GM12872 (cell line): ENCODE measurements around the gene ENDOD1.

Experiments used
- TF ChIP-seq, protein P1 (sequence below): IDR thresholded peaks from 3 replicates; pipeline ENCODE4 v1.5.1; 2011; ENCODE audit warnings: low read depth, mild to moderate bottlenecking, low read length, moderate library complexity; ENCODE audit not compliant: insufficient read depth

Gene ENDOD1

DNA sequence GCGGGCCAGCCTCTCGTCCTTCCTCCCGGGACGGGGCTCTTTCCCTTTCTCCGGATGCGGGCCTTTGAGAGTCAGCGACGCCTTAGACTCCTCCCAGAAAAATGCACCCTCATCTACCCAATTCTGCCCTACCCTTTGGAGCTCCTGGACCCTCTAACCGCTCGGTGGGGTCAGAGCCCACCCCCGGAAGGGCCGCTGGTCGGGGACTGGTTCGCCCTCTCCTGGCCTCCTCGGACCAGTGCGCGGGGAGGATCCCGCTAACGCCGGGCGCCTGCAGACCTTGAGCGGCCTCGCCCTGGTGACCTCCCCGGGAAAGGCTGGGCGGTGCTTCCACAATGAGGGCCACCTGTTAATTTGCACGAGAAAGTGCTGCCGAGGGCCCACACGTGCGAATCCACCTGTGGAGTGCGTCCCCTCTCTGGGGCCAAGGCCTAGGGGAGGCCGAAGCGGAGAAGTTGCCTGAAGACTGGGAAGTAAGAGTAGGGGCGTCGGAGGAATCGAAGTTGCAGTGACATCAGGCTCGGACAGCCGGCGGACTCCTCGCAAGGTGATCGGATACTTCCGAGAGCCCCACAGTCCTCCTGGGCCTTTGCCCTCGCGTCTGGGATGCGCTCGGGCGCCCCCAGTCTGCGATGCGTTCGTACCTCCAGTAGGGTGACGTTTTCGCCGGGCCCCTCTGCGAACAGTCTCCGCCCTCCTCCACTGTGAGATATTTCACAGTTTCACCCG, 61.5 kb downstream of the ENDOD1 start:
- TF ChIP-seq, protein P1, sequence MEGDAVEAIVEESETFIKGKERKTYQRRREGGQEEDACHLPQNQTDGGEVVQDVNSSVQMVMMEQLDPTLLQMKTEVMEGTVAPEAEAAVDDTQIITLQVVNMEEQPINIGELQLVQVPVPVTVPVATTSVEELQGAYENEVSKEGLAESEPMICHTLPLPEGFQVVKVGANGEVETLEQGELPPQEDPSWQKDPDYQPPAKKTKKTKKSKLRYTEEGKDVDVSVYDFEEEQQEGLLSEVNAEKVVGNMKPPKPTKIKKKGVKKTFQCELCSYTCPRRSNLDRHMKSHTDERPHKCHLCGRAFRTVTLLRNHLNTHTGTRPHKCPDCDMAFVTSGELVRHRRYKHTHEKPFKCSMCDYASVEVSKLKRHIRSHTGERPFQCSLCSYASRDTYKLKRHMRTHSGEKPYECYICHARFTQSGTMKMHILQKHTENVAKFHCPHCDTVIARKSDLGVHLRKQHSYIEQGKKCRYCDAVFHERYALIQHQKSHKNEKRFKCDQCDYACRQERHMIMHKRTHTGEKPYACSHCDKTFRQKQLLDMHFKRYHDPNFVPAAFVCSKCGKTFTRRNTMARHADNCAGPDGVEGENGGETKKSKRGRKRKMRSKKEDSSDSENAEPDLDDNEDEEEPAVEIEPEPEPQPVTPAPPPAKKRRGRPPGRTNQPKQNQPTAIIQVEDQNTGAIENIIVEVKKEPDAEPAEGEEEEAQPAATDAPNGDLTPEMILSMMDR: peak; percentile 81

DNA sequence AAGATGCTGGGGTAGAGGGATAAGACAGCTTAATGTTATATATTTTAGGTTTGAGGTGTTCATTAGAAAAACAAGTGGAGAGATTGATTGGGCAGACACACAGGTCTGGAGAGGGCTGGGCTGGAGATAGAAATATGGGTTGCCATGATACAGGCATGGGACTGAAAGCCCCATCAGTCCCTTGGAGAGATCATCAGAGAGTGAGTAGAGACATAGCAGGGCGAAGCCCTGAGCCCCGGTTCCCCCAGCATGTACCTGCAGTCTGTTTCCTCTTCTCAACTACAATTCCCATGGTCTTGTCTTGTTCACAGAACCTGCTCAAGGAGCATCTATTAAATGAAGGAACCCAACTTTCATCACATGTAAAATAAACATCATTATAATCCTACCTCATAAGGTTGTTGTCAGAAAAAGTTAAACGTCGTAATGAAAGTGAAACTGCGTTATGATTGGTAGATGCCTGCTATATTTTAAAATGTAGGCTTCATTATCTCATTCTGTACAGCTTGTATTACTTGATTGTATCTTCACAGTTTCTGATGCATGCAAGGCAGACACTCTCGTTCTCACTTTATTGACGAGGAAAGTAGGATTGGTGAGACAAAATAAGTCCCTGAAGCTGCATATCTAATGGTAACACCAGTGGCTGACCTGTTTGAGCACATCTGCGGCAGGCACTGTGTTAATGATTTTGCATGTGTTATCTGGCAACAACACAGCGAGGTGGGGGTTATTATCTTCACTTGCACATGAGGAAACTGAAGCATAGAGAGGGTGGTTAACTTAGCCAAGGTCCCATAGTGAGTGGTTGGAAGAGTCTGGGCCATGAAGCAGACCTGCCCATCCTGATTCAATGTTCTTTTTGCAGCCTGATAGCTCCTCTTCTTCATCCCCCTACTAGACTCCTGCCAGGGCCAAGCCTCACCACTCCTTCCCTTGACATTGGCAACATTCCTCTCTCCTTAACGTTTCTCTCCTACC, 63.5 kb downstream of the ENDOD1 start:
- TF ChIP-seq, protein P1: no peak

DNA sequence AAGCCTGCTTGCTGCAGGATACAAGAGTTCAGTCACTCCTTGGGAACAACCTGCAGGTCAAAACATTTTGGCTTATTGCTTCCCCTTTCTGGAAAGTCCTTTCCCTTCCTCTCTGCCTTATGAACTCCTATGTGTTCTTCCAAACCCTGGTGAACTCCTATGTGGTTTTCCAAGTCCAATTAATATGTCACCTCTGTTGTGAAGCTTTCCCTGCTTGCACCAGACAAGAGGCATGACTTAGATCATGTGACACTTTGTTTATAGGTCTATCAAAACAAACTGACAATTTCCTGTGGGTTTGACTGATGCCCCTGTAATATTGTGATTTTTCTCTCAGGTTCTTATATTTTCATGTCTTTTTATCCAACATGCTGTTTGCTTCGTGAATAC, 64.2 kb downstream of the ENDOD1 start:
- TF ChIP-seq, protein P1: no peak

DNA sequence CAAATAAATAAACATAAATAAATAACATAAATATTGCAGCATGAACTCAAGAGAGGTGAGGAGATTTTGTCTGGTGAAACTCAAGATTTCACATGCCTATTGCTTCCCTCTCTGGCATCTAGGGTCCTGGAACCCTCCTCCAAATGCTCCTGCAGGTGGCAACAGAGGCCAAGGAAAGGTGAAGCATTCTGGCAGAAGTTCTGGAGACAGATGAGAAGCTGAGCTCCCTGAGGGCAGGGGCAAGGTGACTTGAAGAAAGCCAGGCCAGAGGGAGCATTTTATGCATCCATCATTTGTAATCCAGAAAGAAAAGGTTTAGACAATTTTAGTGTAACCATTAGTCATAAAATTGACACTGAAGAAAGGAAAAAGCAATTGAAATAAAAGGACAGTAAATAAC, 64.9 kb downstream of the ENDOD1 start:
- TF ChIP-seq, protein P1: peak; percentile 72

DNA sequence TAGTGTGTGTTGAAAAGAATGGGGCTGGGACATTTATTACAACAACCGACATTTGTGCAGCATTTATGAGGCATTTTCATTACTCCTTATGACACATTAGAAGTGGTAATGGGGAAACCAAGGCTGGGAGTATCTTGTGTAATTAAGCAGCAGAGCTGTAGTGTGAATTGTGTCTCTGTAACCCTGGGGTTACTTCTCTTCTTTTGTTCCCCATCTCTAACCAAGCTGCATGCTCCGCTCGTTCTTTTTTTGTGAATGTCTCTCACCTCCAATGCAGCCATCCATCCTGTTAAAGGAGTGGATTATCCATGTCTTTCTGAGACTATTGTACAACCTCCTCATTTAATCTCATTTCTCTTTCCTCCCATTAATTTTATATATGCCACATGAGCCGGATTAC, 65.7 kb downstream of the ENDOD1 start:
- TF ChIP-seq, protein P1: no peak

DNA sequence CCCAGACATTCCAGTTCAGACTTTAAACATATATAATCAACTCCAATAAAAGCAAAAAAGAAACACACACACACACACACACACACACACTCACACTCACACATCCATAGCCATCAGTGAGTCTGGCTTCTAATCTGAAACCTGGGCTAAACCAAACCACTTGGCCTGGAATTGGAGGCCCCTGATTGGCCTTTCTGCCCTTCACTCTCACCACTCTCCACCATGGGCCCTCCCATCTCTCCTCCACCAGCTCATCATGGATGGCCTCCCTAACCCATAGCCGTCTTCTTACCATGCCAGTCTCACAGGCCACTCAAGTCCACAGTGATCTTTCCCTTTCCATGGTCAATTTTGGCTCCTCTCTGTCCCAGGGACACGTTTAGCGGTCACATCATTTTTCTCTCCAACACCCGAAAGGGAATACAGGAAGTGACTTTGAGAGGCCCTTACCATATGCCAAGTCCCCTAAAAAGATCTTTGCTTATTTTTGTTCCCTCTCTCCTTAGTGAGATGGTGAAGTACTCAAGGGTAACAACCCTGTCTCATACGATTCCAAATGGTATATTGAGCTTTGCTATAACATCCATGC, 66.6 kb downstream of the ENDOD1 start:
- TF ChIP-seq, protein P1: no peak
